Measurements from ENCODE around the gene MRPL23.

The MRPL23 gene

GRCh38 chr11:1959786-1960185 lies 12.7 kb downstream of the MRPL23 start:
- DNase-seq: no peak

- no peak for DNase-seq
These were observed 16.7 kb downstream of the MRPL23 start for GRCh38 chr11:1963864-1964263.

GRCh38 chr11:1964348-1964747 lies 17.2 kb downstream of the MRPL23 start:
- DNase-seq: no peak

GRCh38 chr11:1964955-1965354 lies 17.8 kb downstream of the MRPL23 start:
- no peak for DNase-seq

- DNase-seq: no peak
These were observed 19.4 kb downstream of the MRPL23 start for GRCh38 chr11:1966531-1966930.

GRCh38 chr11:1967641-1968225 lies 20.6 kb downstream of the MRPL23 start:
- DNase-seq: no peak

GRCh38 chr11:1968454-1969002 lies 21.4 kb downstream of the MRPL23 start:
- no peak for DNase-seq

- DNase-seq: no peak
These were observed 21.9 kb downstream of the MRPL23 start for GRCh38 chr11:1969035-1969434.

- DNase-seq: no peak
These were observed 22.6 kb downstream of the MRPL23 start for GRCh38 chr11:1969776-1970175.

GRCh38 chr11:1970956-1971355 lies 23.8 kb downstream of the MRPL23 start:
- DNase-seq: no peak

- no peak for DNase-seq
These were observed 28.1 kb downstream of the MRPL23 start for GRCh38 chr11:1975185-1975584.

- DNase-seq: no peak
These were observed 31.8 kb downstream of the MRPL23 start for GRCh38 chr11:1978720-1979473.

GRCh38 chr11:1979607-1980006 lies 32.5 kb downstream of the MRPL23 start:
- no peak for DNase-seq

GRCh38 chr11:1982873-1983600 lies 35.9 kb downstream of the MRPL23 start:
- no peak for DNase-seq

- DNase-seq: no peak
These were observed 36.4 kb downstream of the MRPL23 start for GRCh38 chr11:1983601-1983961.

GRCh38 chr11:1987024-1987423 lies 39.9 kb downstream of the MRPL23 start:
- DNase-seq: no peak

- DNase-seq: no peak
These were observed 41.0 kb downstream of the MRPL23 start for GRCh38 chr11:1988174-1988573.

GRCh38 chr11:1988667-1989317 lies 41.7 kb downstream of the MRPL23 start:
- DNase-seq: no peak

GRCh38 chr11:1989953-1990352 lies 42.8 kb downstream of the MRPL23 start:
- DNase-seq: no peak

- no peak for DNase-seq
These were observed 43.9 kb downstream of the MRPL23 start for GRCh38 chr11:1990872-1991578.

GRCh38 chr11:1992111-1992510 lies 45.0 kb downstream of the MRPL23 start:
- no peak for DNase-seq

GRCh38 chr11:1994121-1994520 lies 47.0 kb downstream of the MRPL23 start:
- no peak for DNase-seq

GRCh38 chr11:1997755-1998154 lies 50.6 kb downstream of the MRPL23 start, which contains the start of gene H19:
Gene H19, minus strand, starts transcription at chr11:1997842.
- no peak for DNase-seq
